Central memory CD4-positive, alpha-beta T cell (primary cell): ENCODE measurements around the gene CNOT2.
A peak's percentile ranks its signal among the peaks of the same experiment; 100 is the strongest.

Experiments
- DNase-seq: peaks from one replicate; pipeline ENCODE4 v3.0.0; 2022

The CNOT2 gene

GRCh38 chr12:70252832-70253231, 9.6 kb downstream of the CNOT2 start:
- DNase-seq: no peak

- no peak for DNase-seq
Observed at GRCh38 chr12:70254225-70254624, 11.0 kb downstream of the CNOT2 start.

GRCh38 chr12:70254846-70255245, 11.6 kb downstream of the CNOT2 start:
- DNase-seq: no peak

- DNase-seq: no peak
Observed at GRCh38 chr12:70255311-70255710, 12.1 kb downstream of the CNOT2 start.

- DNase-seq: no peak
Observed at GRCh38 chr12:70258605-70259403, 15.6 kb downstream of the CNOT2 start.

- DNase-seq: no peak
Observed at GRCh38 chr12:70260646-70261045, 17.4 kb downstream of the CNOT2 start.

- no peak for DNase-seq
Observed at GRCh38 chr12:70264067-70264867, 21.0 kb downstream of the CNOT2 start.

- DNase-seq: no peak
Observed at GRCh38 chr12:70265132-70265531, 21.9 kb downstream of the CNOT2 start.

GRCh38 chr12:70267550-70267949, 24.3 kb downstream of the CNOT2 start:
- no peak for DNase-seq

- no peak for DNase-seq
Observed at GRCh38 chr12:70268972-70269371, 25.7 kb downstream of the CNOT2 start.

- DNase-seq: no peak
Observed at GRCh38 chr12:70270108-70270507, 26.9 kb downstream of the CNOT2 start.

- no peak for DNase-seq
Observed at GRCh38 chr12:70271025-70271424, 27.8 kb downstream of the CNOT2 start.

GRCh38 chr12:70272510-70272909, 29.3 kb downstream of the CNOT2 start:
- no peak for DNase-seq

GRCh38 chr12:70275045-70275444, 31.8 kb downstream of the CNOT2 start:
- DNase-seq: no peak

GRCh38 chr12:70277973-70278372, 34.7 kb downstream of the CNOT2 start:
- no peak for DNase-seq

GRCh38 chr12:70278945-70279344, 35.7 kb downstream of the CNOT2 start:
- DNase-seq: no peak

GRCh38 chr12:70283232-70283631, 40.0 kb downstream of the CNOT2 start:
- no peak for DNase-seq

- no peak for DNase-seq
Observed at GRCh38 chr12:70288817-70289216, 45.6 kb downstream of the CNOT2 start.

GRCh38 chr12:70290116-70290515, 46.9 kb downstream of the CNOT2 start:
- DNase-seq: no peak

GRCh38 chr12:70292017-70292776, 49.0 kb downstream of the CNOT2 start:
- no peak for DNase-seq

- DNase-seq: peak; percentile 10
Observed at GRCh38 chr12:70304684-70305555, 61.7 kb downstream of the CNOT2 start.

GRCh38 chr12:70305794-70306193, 62.6 kb downstream of the CNOT2 start:
- no peak for DNase-seq
